GM13976 (cell line): Measurements from ENCODE around the gene TSHZ3.

Experiments
- DNase-seq: peaks from one replicate; pipeline ENCODE4 v3.0.0; 2012; ENCODE audit warnings: low spot score
- CTCF ChIP-seq: IDR thresholded peaks from 2 replicates; pipeline ENCODE4 v1.5.1; 2012; ENCODE audit warnings: borderline replicate concordance, mild to moderate bottlenecking; ENCODE audit not compliant: insufficient read depth; ENCODE audit errors: extremely low read depth, missing control alignments, control extremely low read depth
- in situ Hi-C: fragments of 300-500 bp; cut with MboI; formaldehyde crosslinking; loops from one replicate; pipeline ENCODE4 v1.12.0; 2022; ENCODE audit warnings: low sequenced_read_pairs, mixed read lengths, inconsistent platforms; ENCODE audit not compliant: unreplicated experiment

The TSHZ3 gene

GRCh38 chr19:31349160-31349881 lies at the start of gene TSHZ3:
Gene TSHZ3 (minus strand): TSS chr19:31349436. CDS start chr19:31349219, 217 bp downstream.
- no peak for TF ChIP-seq CTCF
- in situ Hi-C loops = no loop called here
- no peak for DNase-seq

- in situ Hi-C loops = no loop called here
- no peak for TF ChIP-seq CTCF
- no peak for DNase-seq
These were observed 48.1 kb upstream of the TSHZ3 start for GRCh38 chr19:31397308-31397707.

- no peak for DNase-seq
- TF ChIP-seq CTCF = no peak
- in situ Hi-C loops = no loop called here
These were observed 43.2 kb upstream of the TSHZ3 start for GRCh38 chr19:31392464-31392863.

GRCh38 chr19:31391518-31391917 lies 42.3 kb upstream of the TSHZ3 start:
- no peak for TF ChIP-seq CTCF
- in situ Hi-C loops = no loop called here
- DNase-seq = no peak

GRCh38 chr19:31390711-31391110 lies 41.5 kb upstream of the TSHZ3 start:
- DNase-seq = no peak
- TF ChIP-seq CTCF = no peak
- in situ Hi-C loops = no loop called here

GRCh38 chr19:31389874-31390273 lies 40.6 kb upstream of the TSHZ3 start:
- in situ Hi-C loops = no loop called here
- TF ChIP-seq CTCF = no peak
- no peak for DNase-seq
